SH-SY5Y (cell line): Measurements from ENCODE around the gene BCDIN3D.

Experiments
- GATA2 ChIP-seq: IDR thresholded peaks from 2 replicates; pipeline ENCODE4 v1.6.1; 2011; ENCODE audit warnings: mild to moderate bottlenecking, low read depth, low read length
- GATA3 ChIP-seq: IDR thresholded peaks from 2 replicates; pipeline ENCODE4 v1.6.1; 2011; ENCODE audit warnings: low read depth, mild to moderate bottlenecking, low read length, moderate library complexity

GRCh38 chr12:49787672-49788071 is 55.2 kb downstream of the BCDIN3D start:
- TF ChIP-seq GATA2 = no peak
- no peak for TF ChIP-seq GATA3
